ENCODE data around the gene PLEK. TPM values are rescaled to one million over a fixed set of nuclear protein-coding genes. Genes with fewer than 3 reads are reported as not detected.

Gene PLEK, protein sequence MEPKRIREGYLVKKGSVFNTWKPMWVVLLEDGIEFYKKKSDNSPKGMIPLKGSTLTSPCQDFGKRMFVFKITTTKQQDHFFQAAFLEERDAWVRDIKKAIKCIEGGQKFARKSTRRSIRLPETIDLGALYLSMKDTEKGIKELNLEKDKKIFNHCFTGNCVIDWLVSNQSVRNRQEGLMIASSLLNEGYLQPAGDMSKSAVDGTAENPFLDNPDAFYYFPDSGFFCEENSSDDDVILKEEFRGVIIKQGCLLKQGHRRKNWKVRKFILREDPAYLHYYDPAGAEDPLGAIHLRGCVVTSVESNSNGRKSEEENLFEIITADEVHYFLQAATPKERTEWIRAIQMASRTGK
- 10 to 100 TPM in 2 of 3 donors, 1 to 10 TPM in 1; 3.6 to 20.5 (median 11.7) TPM for total RNA-seq

DNA sequence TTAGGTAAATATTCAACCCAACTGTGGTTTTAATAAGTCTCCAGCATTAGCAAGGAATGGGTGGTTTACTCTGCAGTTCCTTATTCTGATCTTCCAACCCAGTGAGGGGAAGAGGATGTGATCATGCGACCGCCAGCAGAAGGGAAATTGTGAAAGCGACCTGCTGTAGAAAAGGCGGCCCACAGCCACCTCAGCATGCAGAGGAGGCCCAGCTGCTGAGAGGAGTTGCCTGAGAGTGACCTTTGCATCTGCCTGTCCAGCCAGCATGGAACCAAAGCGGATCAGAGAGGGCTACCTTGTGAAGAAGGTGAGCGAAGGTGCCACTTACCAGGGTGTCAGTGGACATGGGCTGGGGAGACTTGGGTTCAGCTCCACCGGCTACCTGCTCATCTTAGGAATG lies at the start of gene PLEK:
Gene PLEK (plus strand): TSS at position 196 of the 400 bp plus-strand sequence. CDS start 70 bp downstream, at position 266.
- TF ChIP-seq, protein P1, sequence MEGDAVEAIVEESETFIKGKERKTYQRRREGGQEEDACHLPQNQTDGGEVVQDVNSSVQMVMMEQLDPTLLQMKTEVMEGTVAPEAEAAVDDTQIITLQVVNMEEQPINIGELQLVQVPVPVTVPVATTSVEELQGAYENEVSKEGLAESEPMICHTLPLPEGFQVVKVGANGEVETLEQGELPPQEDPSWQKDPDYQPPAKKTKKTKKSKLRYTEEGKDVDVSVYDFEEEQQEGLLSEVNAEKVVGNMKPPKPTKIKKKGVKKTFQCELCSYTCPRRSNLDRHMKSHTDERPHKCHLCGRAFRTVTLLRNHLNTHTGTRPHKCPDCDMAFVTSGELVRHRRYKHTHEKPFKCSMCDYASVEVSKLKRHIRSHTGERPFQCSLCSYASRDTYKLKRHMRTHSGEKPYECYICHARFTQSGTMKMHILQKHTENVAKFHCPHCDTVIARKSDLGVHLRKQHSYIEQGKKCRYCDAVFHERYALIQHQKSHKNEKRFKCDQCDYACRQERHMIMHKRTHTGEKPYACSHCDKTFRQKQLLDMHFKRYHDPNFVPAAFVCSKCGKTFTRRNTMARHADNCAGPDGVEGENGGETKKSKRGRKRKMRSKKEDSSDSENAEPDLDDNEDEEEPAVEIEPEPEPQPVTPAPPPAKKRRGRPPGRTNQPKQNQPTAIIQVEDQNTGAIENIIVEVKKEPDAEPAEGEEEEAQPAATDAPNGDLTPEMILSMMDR (IDR thresholded peaks at IDR 0.05) = no peak
- TF ChIP-seq POLR2A (IDR thresholded peaks at IDR 0.05) (no peak), POLR2AphosphoS5 (IDR thresholded peaks at IDR 0.05) (peak in 1 of 3 donors; percentile 26)
- intact Hi-C loops (cut with DNase I; ENCODE audit: low total_unique reads) = no loop called here

DNA sequence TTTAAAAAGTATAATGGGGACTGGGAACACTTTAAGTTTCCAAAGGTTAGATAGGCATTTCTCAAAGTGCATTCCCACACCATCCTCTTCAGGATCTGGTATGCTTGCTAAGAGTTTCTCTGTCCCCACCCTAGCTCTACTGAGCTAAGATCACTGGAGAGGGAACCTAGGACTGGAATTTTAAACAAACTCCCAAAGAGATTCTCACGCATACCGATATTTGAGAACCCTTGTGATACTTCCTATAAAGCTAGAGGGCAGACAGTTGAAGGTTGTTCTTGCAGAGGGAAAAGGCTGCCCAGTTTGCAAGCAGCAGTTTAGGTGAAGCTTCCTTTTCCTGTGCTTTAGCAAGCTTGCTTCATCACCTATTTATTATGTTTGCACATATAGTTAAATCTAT lies 49.0 kb upstream of the PLEK start:
- intact Hi-C loops (cut with DNase I; ENCODE audit: low total_unique reads) = no loop called here
- H3K36me3 ChIP-seq = no peaks in the 10 kb centered on the region
- H3K27me3 ChIP-seq = peaks cover 0 to 10% of the 10 kb centered on the region in 2 donors
- TF ChIP-seq POLR2AphosphoS5 (IDR thresholded peaks at IDR 0.05) (no peak), POLR2A (IDR thresholded peaks at IDR 0.05) (no peak)
- TF ChIP-seq, protein P1 (IDR thresholded peaks at IDR 0.05) = no peak
- H3K9me3 ChIP-seq = no peaks in the 10 kb centered on the region
- H3K4me3 ChIP-seq = no peak overlapping the region
- DNase-seq (ENCODE audit: low spot score in 2 of 2) = no peak
- no peaks in the 10 kb centered on the region for H3K4me1 ChIP-seq
- H3K27ac ChIP-seq = no peak overlapping the region

More for the DNA sequence above, at the start of gene PLEK:
- no peak for DNase-seq (ENCODE audit: low spot score in 2 of 2)
- Histone ChIP-seq H3K4me3 (peak within 1 kb of the TSS; percentile 25 to 34 (median 29)), H3K36me3 (no peaks in the 10 kb centered on the region), H3K4me1 (no peaks in the 10 kb centered on the region), H3K27ac (no peak within 1 kb of the TSS), H3K27me3 (no peaks in the 10 kb centered on the region), H3K9me3 (no peaks in the 10 kb centered on the region)

DNA sequence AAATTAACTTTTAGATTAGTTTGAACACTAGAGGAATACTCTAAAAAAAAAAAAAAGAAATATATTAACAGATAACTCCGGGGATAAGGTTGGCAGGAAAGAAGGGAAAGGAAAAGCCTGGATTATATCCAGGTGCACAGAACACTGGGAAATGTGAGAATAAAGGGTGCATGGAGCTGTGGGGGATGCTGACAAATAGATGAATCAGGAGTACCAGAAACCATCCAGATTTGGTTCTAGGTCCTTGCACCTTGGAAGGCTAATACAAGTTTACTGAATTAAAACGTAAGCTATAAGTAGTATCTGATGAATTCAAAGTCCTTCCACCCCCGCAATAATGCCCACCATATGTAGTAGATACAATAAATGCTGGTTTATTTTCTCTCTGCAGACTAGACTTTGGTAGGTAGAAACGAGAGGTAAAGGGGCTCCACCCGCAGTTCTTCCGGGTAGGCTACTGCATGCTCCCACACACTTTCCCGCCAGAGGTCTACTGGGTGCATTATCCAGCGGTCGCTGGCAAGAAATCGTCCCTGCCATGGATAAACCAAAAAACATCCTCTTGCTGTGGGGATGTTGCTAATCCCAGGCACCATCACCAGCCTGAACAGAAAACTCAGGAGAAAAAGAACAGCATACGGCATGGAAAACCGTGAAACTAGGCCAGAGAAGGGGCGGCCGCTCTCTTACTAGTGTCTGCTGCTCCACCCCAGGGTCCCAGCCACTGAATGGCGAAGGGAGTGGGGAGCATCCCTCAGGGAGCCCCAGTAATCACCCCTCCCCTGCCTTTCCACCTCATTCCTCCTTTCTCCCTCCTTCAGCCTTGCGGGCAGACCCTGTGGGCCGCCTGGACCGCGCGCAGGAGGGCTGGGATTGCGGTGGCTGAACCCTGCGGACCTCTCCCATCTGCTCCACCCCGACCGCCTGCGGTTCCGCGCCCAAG lies 46.8 kb upstream of the PLEK start:
- H3K27ac ChIP-seq = peak overlapping the region; percentile 62 to 92
- H3K4me3 ChIP-seq = peak overlapping the region; percentile 61 to 84 (median 76)
- H3K9me3 ChIP-seq = no peaks in the 10 kb centered on the region
- no peak for DNase-seq (ENCODE audit: low spot score in 2 of 2)
- H3K36me3 ChIP-seq = no peaks in the 10 kb centered on the region
- H3K4me1 ChIP-seq = no peaks in the 10 kb centered on the region
- TF ChIP-seq POLR2AphosphoS5 (IDR thresholded peaks at IDR 0.05) (no peak), POLR2A (IDR thresholded peaks at IDR 0.05) (no peak)
- TF ChIP-seq, protein P1 (IDR thresholded peaks at IDR 0.05) = no peak
- peaks cover 0 to 10% of the 10 kb centered on the region in 2 donors for H3K27me3 ChIP-seq
- intact Hi-C loops (cut with DNase I; ENCODE audit: low total_unique reads) = no loop called here

DNA sequence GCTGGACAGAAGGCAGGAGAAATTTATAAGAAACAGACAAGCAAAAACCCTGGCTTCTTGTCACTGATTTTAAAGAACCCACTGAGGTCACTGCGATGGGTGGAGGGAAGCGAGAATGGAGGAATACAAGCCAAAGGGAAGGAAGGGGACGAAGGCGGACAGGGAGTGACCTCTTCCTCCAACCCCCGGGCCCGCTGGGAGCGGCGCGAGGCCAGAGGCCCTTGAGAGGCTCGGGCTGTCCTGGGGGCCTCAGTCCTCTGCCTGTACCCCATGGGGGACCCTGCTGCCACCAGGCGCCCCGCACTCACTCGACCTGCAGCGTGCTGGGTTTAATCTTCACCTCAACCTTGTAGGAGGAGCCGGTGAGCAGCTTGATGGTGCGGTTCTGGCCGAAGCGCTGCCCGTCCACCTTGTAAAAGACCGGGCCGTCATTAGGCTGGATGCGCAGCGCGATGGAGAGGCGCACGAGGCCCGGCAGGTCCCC lies 46.1 kb upstream of the PLEK start:
- DNase-seq (ENCODE audit: low spot score in 2 of 2) = no peak
- TF ChIP-seq POLR2AphosphoS5 (IDR thresholded peaks at IDR 0.05) (no peak), POLR2A (IDR thresholded peaks at IDR 0.05) (no peak)
- TF ChIP-seq, protein P1 (IDR thresholded peaks at IDR 0.05) = no peak
- intact Hi-C loops (cut with DNase I; ENCODE audit: low total_unique reads) = no loop called here

More for the DNA sequence above, 46.1 kb upstream of the PLEK start:
- Histone ChIP-seq H3K36me3 (no peaks in the 10 kb centered on the region), H3K27ac (peak overlapping the region; percentile 62 to 92), H3K4me1 (no peaks in the 10 kb centered on the region), H3K4me3 (peak overlapping the region; percentile 61 to 84 (median 76)), H3K9me3 (no peaks in the 10 kb centered on the region), H3K27me3 (peaks cover 0 to 10% of the 10 kb centered on the region in 2 donors)
